ENCODE results near the gene NPPC.

The NPPC gene

GRCh38 chr2:231929961-231930592, 3.9 kb upstream of the NPPC start:
- Histone ChIP-seq H3K27ac (ENCODE audit: low read depth, low read length) (no peak overlapping the region), H3K4me1 (ENCODE audit: control insufficient read depth in 1 of 2, insufficient read depth in 2 of 2, low read length in 2 of 2) (peaks cover 3 to 20% of the 10 kb centered on the region in 2 donors), H3K27me3 (ENCODE audit: control insufficient read depth in 1 of 2, insufficient read depth in 2 of 2, low read length in 2 of 2) (peaks cover 36 to 37% of the 10 kb centered on the region in 2 donors)

GRCh38 chr2:231928901-231929725, 2.9 kb upstream of the NPPC start:
- Histone ChIP-seq H3K27ac (ENCODE audit: low read depth, low read length) (no peak overlapping the region), H3K4me1 (ENCODE audit: control insufficient read depth in 1 of 2, insufficient read depth in 2 of 2, low read length in 2 of 2) (peaks cover 3 to 20% of the 10 kb centered on the region in 2 donors), H3K27me3 (ENCODE audit: control insufficient read depth in 1 of 2, insufficient read depth in 2 of 2, low read length in 2 of 2) (peaks cover 46 to 47% of the 10 kb centered on the region in 2 donors), H3K36me3 (ENCODE audit: control insufficient read depth in 1 of 2, insufficient read depth in 2 of 2, low read length in 2 of 2) (no peaks in the 10 kb centered on the region), H3K4me3 (ENCODE audit: low read depth in 1 of 2, low read length in 2 of 2) (no peak overlapping the region), H3K9me3 (ENCODE audit: control insufficient read depth in 1 of 2, low read length in 2 of 2) (no peaks in the 10 kb centered on the region), H3K9ac (ENCODE audit: low read depth in 1 of 2, low read length in 2 of 2) (no peak overlapping the region)

More at GRCh38 chr2:231929961-231930592, 3.9 kb upstream of the NPPC start:
- Histone ChIP-seq H3K36me3 (ENCODE audit: control insufficient read depth in 1 of 2, insufficient read depth in 2 of 2, low read length in 2 of 2) (no peaks in the 10 kb centered on the region), H3K9me3 (ENCODE audit: control insufficient read depth in 1 of 2, low read length in 2 of 2) (no peaks in the 10 kb centered on the region), H3K4me3 (ENCODE audit: low read depth in 1 of 2, low read length in 2 of 2) (no peak overlapping the region), H3K9ac (ENCODE audit: low read depth in 1 of 2, low read length in 2 of 2) (no peak overlapping the region)

- H3K4me3 ChIP-seq (ENCODE audit: low read depth in 1 of 2, low read length in 2 of 2) = no peak overlapping the region
- peaks cover 52 to 53% of the 10 kb centered on the region in 2 donors for H3K27me3 ChIP-seq (ENCODE audit: control insufficient read depth in 1 of 2, insufficient read depth in 2 of 2, low read length in 2 of 2)
- peaks cover 3 to 20% of the 10 kb centered on the region in 2 donors for H3K4me1 ChIP-seq (ENCODE audit: control insufficient read depth in 1 of 2, insufficient read depth in 2 of 2, low read length in 2 of 2)
- no peak overlapping the region for H3K27ac ChIP-seq (ENCODE audit: low read depth, low read length)
- H3K9me3 ChIP-seq (ENCODE audit: control insufficient read depth in 1 of 2, low read length in 2 of 2) = no peaks in the 10 kb centered on the region
- H3K36me3 ChIP-seq (ENCODE audit: control insufficient read depth in 1 of 2, insufficient read depth in 2 of 2, low read length in 2 of 2) = no peaks in the 10 kb centered on the region
- no peak overlapping the region for H3K9ac ChIP-seq (ENCODE audit: low read depth in 1 of 2, low read length in 2 of 2)
These were observed 2.3 kb upstream of the NPPC start for GRCh38 chr2:231928481-231928880.

- Histone ChIP-seq H3K4me1 (ENCODE audit: control insufficient read depth in 1 of 2, insufficient read depth in 2 of 2, low read length in 2 of 2) (peaks cover 3 to 20% of the 10 kb centered on the region in 2 donors), H3K9ac (ENCODE audit: low read depth in 1 of 2, low read length in 2 of 2) (no peak overlapping the region), H3K27me3 (ENCODE audit: control insufficient read depth in 1 of 2, insufficient read depth in 2 of 2, low read length in 2 of 2) (peaks cover 60% of the 10 kb centered on the region in 2 donors), H3K4me3 (ENCODE audit: low read depth in 1 of 2, low read length in 2 of 2) (no peak overlapping the region), H3K9me3 (ENCODE audit: control insufficient read depth in 1 of 2, low read length in 2 of 2) (no peaks in the 10 kb centered on the region), H3K36me3 (ENCODE audit: control insufficient read depth in 1 of 2, insufficient read depth in 2 of 2, low read length in 2 of 2) (no peaks in the 10 kb centered on the region), H3K27ac (ENCODE audit: low read depth, low read length) (no peak overlapping the region)
These were observed 1.3 kb upstream of the NPPC start for GRCh38 chr2:231927566-231927890.

GRCh38 chr2:231926761-231927565, 767 bp upstream of the NPPC start:
- H3K27ac ChIP-seq (ENCODE audit: low read depth, low read length) = no peak overlapping the region
- H3K9ac ChIP-seq (ENCODE audit: low read depth in 1 of 2, low read length in 2 of 2) = no peak overlapping the region
- H3K4me3 ChIP-seq (ENCODE audit: low read depth in 1 of 2, low read length in 2 of 2) = peak overlapping the region; percentile 50 to 65
- H3K9me3 ChIP-seq (ENCODE audit: control insufficient read depth in 1 of 2, low read length in 2 of 2) = no peaks in the 10 kb centered on the region
- no peaks in the 10 kb centered on the region for H3K36me3 ChIP-seq (ENCODE audit: control insufficient read depth in 1 of 2, insufficient read depth in 2 of 2, low read length in 2 of 2)
- peaks cover 3 to 20% of the 10 kb centered on the region in 2 donors for H3K4me1 ChIP-seq (ENCODE audit: control insufficient read depth in 1 of 2, insufficient read depth in 2 of 2, low read length in 2 of 2)
- peaks cover 60 to 63% of the 10 kb centered on the region in 2 donors for H3K27me3 ChIP-seq (ENCODE audit: control insufficient read depth in 1 of 2, insufficient read depth in 2 of 2, low read length in 2 of 2)

- Histone ChIP-seq H3K4me1 (ENCODE audit: control insufficient read depth in 1 of 2, insufficient read depth in 2 of 2, low read length in 2 of 2) (peaks cover 3 to 20% of the 10 kb centered on the region in 2 donors), H3K27ac (ENCODE audit: low read depth, low read length) (no peak overlapping the region), H3K36me3 (ENCODE audit: control insufficient read depth in 1 of 2, insufficient read depth in 2 of 2, low read length in 2 of 2) (no peaks in the 10 kb centered on the region), H3K27me3 (ENCODE audit: control insufficient read depth in 1 of 2, insufficient read depth in 2 of 2, low read length in 2 of 2) (peaks cover 53 to 60% of the 10 kb centered on the region in 2 donors), H3K4me3 (ENCODE audit: low read depth in 1 of 2, low read length in 2 of 2) (peak overlapping the region; percentile 50 to 65), H3K9me3 (ENCODE audit: control insufficient read depth in 1 of 2, low read length in 2 of 2) (no peaks in the 10 kb centered on the region), H3K9ac (ENCODE audit: low read depth in 1 of 2, low read length in 2 of 2) (no peak overlapping the region)
These were observed 655 bp downstream of the NPPC start for GRCh38 chr2:231925303-231926179.

GRCh38 chr2:231924889-231925275, 1.3 kb downstream of the NPPC start:
- Histone ChIP-seq H3K9me3 (ENCODE audit: control insufficient read depth in 1 of 2, low read length in 2 of 2) (no peaks in the 10 kb centered on the region), H3K4me3 (ENCODE audit: low read depth in 1 of 2, low read length in 2 of 2) (peak overlapping the region in 1 of 2 donors; percentile 50), H3K4me1 (ENCODE audit: control insufficient read depth in 1 of 2, insufficient read depth in 2 of 2, low read length in 2 of 2) (peaks cover 3 to 20% of the 10 kb centered on the region in 2 donors), H3K36me3 (ENCODE audit: control insufficient read depth in 1 of 2, insufficient read depth in 2 of 2, low read length in 2 of 2) (no peaks in the 10 kb centered on the region), H3K9ac (ENCODE audit: low read depth in 1 of 2, low read length in 2 of 2) (no peak overlapping the region), H3K27me3 (ENCODE audit: control insufficient read depth in 1 of 2, insufficient read depth in 2 of 2, low read length in 2 of 2) (peaks cover 53 to 56% of the 10 kb centered on the region in 2 donors), H3K27ac (ENCODE audit: low read depth, low read length) (no peak overlapping the region)

- Histone ChIP-seq H3K4me3 (ENCODE audit: low read depth in 1 of 2, low read length in 2 of 2) (no peak overlapping the region), H3K9ac (ENCODE audit: low read depth in 1 of 2, low read length in 2 of 2) (no peak overlapping the region), H3K36me3 (ENCODE audit: control insufficient read depth in 1 of 2, insufficient read depth in 2 of 2, low read length in 2 of 2) (no peaks in the 10 kb centered on the region), H3K27me3 (ENCODE audit: control insufficient read depth in 1 of 2, insufficient read depth in 2 of 2, low read length in 2 of 2) (peaks cover 50 to 53% of the 10 kb centered on the region in 2 donors), H3K9me3 (ENCODE audit: control insufficient read depth in 1 of 2, low read length in 2 of 2) (no peaks in the 10 kb centered on the region), H3K27ac (ENCODE audit: low read depth, low read length) (no peak overlapping the region), H3K4me1 (ENCODE audit: control insufficient read depth in 1 of 2, insufficient read depth in 2 of 2, low read length in 2 of 2) (peaks cover 3 to 20% of the 10 kb centered on the region in 2 donors)
These were observed 2.0 kb downstream of the NPPC start for GRCh38 chr2:231923951-231924888.

GRCh38 chr2:231923010-231923344, 3.2 kb downstream of the NPPC start:
- Histone ChIP-seq H3K27ac (ENCODE audit: low read depth, low read length) (no peak overlapping the region), H3K4me1 (ENCODE audit: control insufficient read depth in 1 of 2, insufficient read depth in 2 of 2, low read length in 2 of 2) (peaks cover 3 to 20% of the 10 kb centered on the region in 2 donors), H3K36me3 (ENCODE audit: control insufficient read depth in 1 of 2, insufficient read depth in 2 of 2, low read length in 2 of 2) (no peaks in the 10 kb centered on the region), H3K9ac (ENCODE audit: low read depth in 1 of 2, low read length in 2 of 2) (no peak overlapping the region), H3K9me3 (ENCODE audit: control insufficient read depth in 1 of 2, low read length in 2 of 2) (no peaks in the 10 kb centered on the region), H3K27me3 (ENCODE audit: control insufficient read depth in 1 of 2, insufficient read depth in 2 of 2, low read length in 2 of 2) (peaks cover 44 to 47% of the 10 kb centered on the region in 2 donors), H3K4me3 (ENCODE audit: low read depth in 1 of 2, low read length in 2 of 2) (no peak overlapping the region)

Measured in duodenal mucosa (tissue), 2 donors.